IPS DF 6.9 (cell line): Measurements from ENCODE around the gene LRSAM1.

Experiments
- DNase-seq: peaks from one replicate; pipeline ENCODE4 v3.0.0-alpha.2; 2013; ENCODE audit warnings: low read depth, low spot score
- H3K27ac ChIP-seq: one replicate; pipeline ENCODE4 v1.5.1; 2013; ENCODE audit warnings: low read length, control low read depth
- H3K27me3 ChIP-seq: 2 replicates; pipeline ENCODE4 v1.6.1; 2013; ENCODE audit warnings: mild to moderate bottlenecking, low read length; ENCODE audit not compliant: control insufficient read depth, insufficient read depth
- H3K36me3 ChIP-seq: 2 replicates; pipeline ENCODE4 v1.6.1; 2013; ENCODE audit warnings: low read length; ENCODE audit not compliant: control insufficient read depth, insufficient read depth
- H3K4me1 ChIP-seq: 2 replicates; pipeline ENCODE4 v1.6.1; 2013; ENCODE audit warnings: low read length; ENCODE audit not compliant: control insufficient read depth, insufficient read depth
- H3K4me3 ChIP-seq: 2 replicates; pipeline ENCODE4 v1.5.1; 2013; ENCODE audit warnings: mild to moderate bottlenecking, low read length
- H3K9me3 ChIP-seq: 2 replicates; pipeline ENCODE4 v1.6.1; 2013; ENCODE audit warnings: low read length, inconsistent platforms; ENCODE audit not compliant: control insufficient read depth, insufficient read depth
- WGBS: extraction: QIAGEN DNeasy Blood & Tissue Kit; methylation state at CpG from one replicate; pipeline ENCODE4 v1.1.7; 2013; ENCODE audit warnings: mixed read lengths, missing lambda C conversion rate; ENCODE audit not compliant: insufficient read length, insufficient coverage; 5-methylcytosine and 5-hydroxymethylcytosine counted together

Gene LRSAM1

GRCh38 chr9:127426756-127427155 is 24.6 kb upstream of the LRSAM1 start:
- Histone ChIP-seq H3K27me3 (no peaks in the 10 kb centered on the region), H3K4me1 (no peaks in the 10 kb centered on the region), H3K36me3 (no peaks in the 10 kb centered on the region), H3K9me3 (no peaks in the 10 kb centered on the region), H3K27ac (no peak overlapping the region), H3K4me3 (no peak overlapping the region)
- no peak for DNase-seq
- WGBS = no CpG with 5 or more reads among the region's 2 CpGs

- no peaks in the 10 kb centered on the region for H3K27me3 ChIP-seq
- 0 out of 2 replicates have a peak, but pooled peaks cover under 1% of the 10 kb centered on the region for H3K36me3 ChIP-seq
- H3K27ac ChIP-seq = no peak overlapping the region
- H3K9me3 ChIP-seq = no peaks in the 10 kb centered on the region
- no CpG with 5 or more reads among the region's 3 CpGs for WGBS
- no peaks in the 10 kb centered on the region for H3K4me1 ChIP-seq
- H3K4me3 ChIP-seq = no peak overlapping the region
- DNase-seq = no peak
Measured at GRCh38 chr9:127428348-127428747, 23.0 kb upstream of the LRSAM1 start.

DNA sequence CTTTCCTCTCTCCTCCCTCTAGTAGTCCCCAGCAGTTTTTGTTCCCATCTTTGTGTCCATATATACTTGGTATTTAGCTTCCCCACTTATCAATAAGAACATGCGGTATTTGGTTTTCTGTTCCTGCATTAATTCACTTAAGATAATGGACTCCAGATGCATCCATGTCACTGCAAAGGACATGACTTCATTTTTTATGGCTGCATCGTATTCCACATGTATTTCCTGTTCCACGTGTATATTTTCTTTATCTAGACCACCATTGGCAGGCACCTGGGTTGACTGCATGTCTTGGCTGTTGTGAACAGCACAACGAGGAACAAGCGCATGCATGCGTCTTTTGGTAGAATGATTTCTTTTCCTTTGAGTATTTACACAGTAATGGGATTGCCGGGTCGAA is 20.9 kb upstream of the LRSAM1 start:
- H3K36me3 ChIP-seq = peaks cover 5% of the 10 kb centered on the region; the same call in 1 of the 2 replicates
- H3K27me3 ChIP-seq = no peaks in the 10 kb centered on the region
- no peak overlapping the region for H3K27ac ChIP-seq
- WGBS = no CpG with 5 or more reads among the region's 8 CpGs
- H3K9me3 ChIP-seq = no peaks in the 10 kb centered on the region
- DNase-seq = no peak
- H3K4me1 ChIP-seq = no peaks in the 10 kb centered on the region
- H3K4me3 ChIP-seq = no peak overlapping the region

- WGBS = no CpG with 5 or more reads among the region's 12 CpGs
- no peak overlapping the region for H3K4me3 ChIP-seq
- H3K36me3 ChIP-seq = peaks cover 21% of the 10 kb centered on the region; the same call in 1 of the 2 replicates
- H3K27ac ChIP-seq = no peak overlapping the region
- H3K4me1 ChIP-seq = no peaks in the 10 kb centered on the region
- no peak for DNase-seq
- H3K27me3 ChIP-seq = no peaks in the 10 kb centered on the region
- H3K9me3 ChIP-seq = no peaks in the 10 kb centered on the region
Measured at GRCh38 chr9:127437497-127438264, 13.6 kb upstream of the LRSAM1 start.

- no CpG with 5 or more reads among the region's 9 CpGs for WGBS
- DNase-seq = no peak
- H3K9me3 ChIP-seq = no peaks in the 10 kb centered on the region
- H3K36me3 ChIP-seq = peaks cover 20% of the 10 kb centered on the region; the same call in 1 of the 2 replicates
- H3K4me1 ChIP-seq = no peaks in the 10 kb centered on the region
- no peaks in the 10 kb centered on the region for H3K27me3 ChIP-seq
- no peak overlapping the region for H3K4me3 ChIP-seq
- no peak overlapping the region for H3K27ac ChIP-seq
Measured at GRCh38 chr9:127438394-127438793, 12.9 kb upstream of the LRSAM1 start.

GRCh38 chr9:127444283-127444920 is 6.9 kb upstream of the LRSAM1 start:
- DNase-seq = no peak
- Histone ChIP-seq H3K4me3 (no peak overlapping the region), H3K27ac (no peak overlapping the region), H3K27me3 (no peaks in the 10 kb centered on the region), H3K36me3 (peaks cover 46% of the 10 kb centered on the region), H3K9me3 (peaks cover 2% of the 10 kb centered on the region; the same call in 1 of the 2 replicates), H3K4me1 (no peaks in the 10 kb centered on the region)
- WGBS = no CpG with 5 or more reads among the region's 17 CpGs

DNA sequence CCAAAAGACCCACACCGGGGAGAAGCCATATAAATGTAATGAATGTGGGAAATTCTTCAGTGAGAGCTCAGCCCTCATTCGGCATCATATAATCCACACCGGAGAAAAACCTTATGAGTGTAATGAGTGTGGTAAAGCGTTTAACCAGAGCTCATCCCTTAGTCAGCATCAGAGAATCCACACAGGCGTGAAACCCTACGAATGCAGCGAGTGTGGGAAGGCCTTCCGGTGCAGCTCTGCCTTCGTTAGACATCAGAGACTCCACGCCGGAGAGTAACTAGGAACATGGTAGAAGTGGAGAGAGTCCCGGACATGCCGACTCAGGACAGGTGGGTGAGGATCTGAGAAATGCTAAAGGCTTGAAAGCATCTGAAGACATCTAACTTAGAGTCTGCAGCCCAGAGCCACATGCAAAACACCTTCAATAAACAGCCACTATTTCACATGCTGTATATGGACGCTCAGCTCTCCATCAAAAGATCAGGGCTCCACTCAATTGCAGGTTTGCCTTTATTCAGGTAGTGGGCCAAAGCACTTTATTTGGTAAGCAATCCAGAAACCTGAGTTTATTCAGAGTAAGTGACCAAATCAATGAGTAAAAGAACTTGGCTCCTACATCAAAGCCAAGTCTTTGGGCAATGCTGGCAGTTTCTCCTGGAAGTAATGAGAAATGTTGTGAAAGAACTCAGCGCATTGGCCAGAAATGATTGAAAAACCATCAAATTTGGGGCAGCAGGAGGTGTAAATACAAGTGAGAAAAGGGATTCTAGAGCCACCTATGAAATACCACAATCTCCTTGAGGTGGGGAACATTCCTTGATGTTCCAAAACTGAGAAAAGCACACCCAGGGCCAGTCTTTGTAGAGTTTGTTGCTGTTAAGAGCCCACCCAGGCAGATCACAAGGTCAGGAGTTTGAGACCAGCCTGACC is 6.1 kb upstream of the LRSAM1 start:
- no peak for DNase-seq
- no peaks in the 10 kb centered on the region for H3K4me1 ChIP-seq

DNA sequence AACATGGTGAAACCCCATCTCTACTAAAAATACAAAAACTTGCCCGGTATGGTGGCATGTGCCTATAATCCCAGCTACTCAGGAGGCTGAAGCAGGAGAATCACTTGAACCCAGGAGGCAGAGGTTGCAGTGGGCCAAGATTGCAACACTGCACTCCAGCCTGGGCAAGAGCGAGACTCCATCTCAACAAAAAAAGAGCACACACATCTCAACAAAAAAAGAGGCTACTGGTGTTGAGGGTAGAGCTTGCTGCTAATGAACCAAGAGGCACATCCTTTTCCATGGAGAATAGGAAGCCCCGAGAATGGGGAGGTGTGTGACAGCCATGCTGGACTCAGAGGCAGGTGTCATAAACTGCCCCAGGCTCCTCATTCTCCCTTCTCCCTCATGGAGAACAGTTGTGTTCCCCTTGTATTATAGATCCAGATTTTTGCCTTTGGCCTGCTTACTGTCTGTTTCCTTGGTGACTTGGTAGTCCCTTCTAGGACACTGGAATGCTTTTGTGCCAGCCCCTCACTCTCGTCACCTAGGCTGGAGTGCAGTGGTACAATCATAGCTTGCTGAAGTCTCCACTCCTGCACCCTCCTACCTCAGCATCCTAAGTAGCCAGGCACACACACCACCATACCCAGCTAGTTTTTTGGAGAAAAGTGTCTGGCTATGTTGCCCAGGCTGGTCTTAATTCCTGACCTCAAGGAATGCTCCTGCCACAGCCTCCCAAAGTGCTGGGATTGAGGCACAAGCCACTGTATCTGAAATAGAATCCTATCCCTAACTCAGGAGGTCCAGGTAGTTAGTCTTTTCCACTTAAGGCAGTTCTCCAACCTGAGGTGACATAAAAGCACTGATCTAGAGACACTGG is 5.2 kb upstream of the LRSAM1 start:
- no CpG with 5 or more reads among the region's 4 CpGs for WGBS
- Histone ChIP-seq H3K9me3 (peaks cover 2% of the 10 kb centered on the region; the same call in 1 of the 2 replicates), H3K4me1 (no peaks in the 10 kb centered on the region), H3K27ac (no peak overlapping the region), H3K27me3 (no peaks in the 10 kb centered on the region), H3K36me3 (peaks cover 58% of the 10 kb centered on the region), H3K4me3 (no peak overlapping the region)
- no peak for DNase-seq

More for the DNA sequence above, 6.1 kb upstream of the LRSAM1 start:
- no peaks in the 10 kb centered on the region for H3K27me3 ChIP-seq
- H3K9me3 ChIP-seq = peaks cover 2% of the 10 kb centered on the region; the same call in 1 of the 2 replicates
- H3K4me3 ChIP-seq = no peak overlapping the region
- no CpG with 5 or more reads among the region's 15 CpGs for WGBS
- no peak overlapping the region for H3K27ac ChIP-seq
- peaks cover 54% of the 10 kb centered on the region for H3K36me3 ChIP-seq

GRCh38 chr9:127446713-127447415 is 4.4 kb upstream of the LRSAM1 start:
- H3K27me3 ChIP-seq = no peaks in the 10 kb centered on the region
- peaks cover 58% of the 10 kb centered on the region for H3K36me3 ChIP-seq
- no peak overlapping the region for H3K27ac ChIP-seq
- peaks cover 2% of the 10 kb centered on the region; the same call in 1 of the 2 replicates for H3K9me3 ChIP-seq
- no peak for DNase-seq
- no peaks in the 10 kb centered on the region for H3K4me1 ChIP-seq
- no CpG with 5 or more reads among the region's 7 CpGs for WGBS
- H3K4me3 ChIP-seq = no peak overlapping the region
